Nephron (organoid): Measurements from ENCODE around the gene ZNF442.
"Not testable (repeated sequence)": the region's sequence is repeated elsewhere in the genome, so short reads cannot be mapped to it uniquely, and the experiment has no call there.

ENCODE experiments used
- H3K27ac Mint-ChIP-seq, 3 experiments: 2 replicates each; pipeline ENCODE4 v1.8.0; 2020; ENCODE audit warnings: mixed read lengths in 3 of 3, mild to moderate bottlenecking in 2 of 3, moderate library complexity in 1 of 3
- H3K27me3 Mint-ChIP-seq: 2 replicates; pipeline ENCODE4 v1.8.0; 2021; ENCODE audit warnings: low read depth, mild to moderate bottlenecking, moderate library complexity, mixed read lengths
- H3K36me3 Mint-ChIP-seq: 2 replicates; pipeline ENCODE4 v1.8.0; 2020; ENCODE audit warnings: low read depth, mixed read lengths
- H3K4me1 Mint-ChIP-seq: 2 replicates; pipeline ENCODE4 v1.8.0; 2020; ENCODE audit warnings: mixed read lengths
- H3K4me3 Mint-ChIP-seq, 3 experiments: 2 replicates each; pipeline ENCODE4 v1.8.0; 2020; ENCODE audit warnings: mild to moderate bottlenecking in 3 of 3, mixed read lengths in 3 of 3, moderate library complexity in 2 of 3
- H3K9me3 Mint-ChIP-seq: 2 replicates; pipeline ENCODE4 v1.8.0; 2020; ENCODE audit warnings: mixed read lengths
- CTCF ChIP-seq, 3 experiments: fragments of 200-600 bp; sonication (generic); IDR thresholded peaks; one replicate each; pipeline ENCODE4 v1.5.0; 2021; ENCODE audit warnings: antibody characterized with exemption in 3 of 3; ENCODE audit not compliant: unreplicated experiment in 3 of 3

Gene ZNF442

GRCh38 chr19:12365236-12366162, at the start of gene ZNF442:
Gene ZNF442, minus strand, starts transcription at chr19:12365683. Its CDS starts 2,052 bp downstream, at chr19:12363631.
- Mint-ChIP-seq H3K4me1 (peaks cover 23% of the 10 kb centered on the region), H3K27ac (peak within 1 kb of the TSS; percentile 92 to 97 (median 97)), H3K9me3 (peaks cover 23% of the 10 kb centered on the region), H3K4me3 (peak within 1 kb of the TSS; percentile 95 to 97 (median 96)), H3K36me3 (peaks cover 28% of the 10 kb centered on the region), H3K27me3 (peaks cover 3% of the 10 kb centered on the region)
- TF ChIP-seq CTCF (IDR thresholded peaks at IDR 0.05; ENCODE audit: unreplicated experiment in 3 of 3) = peak; percentile 54 to 60 (median 59)

- no peak for TF ChIP-seq CTCF (IDR thresholded peaks at IDR 0.05; ENCODE audit: unreplicated experiment in 3 of 3)
- Mint-ChIP-seq H3K27me3 (no peaks in the 10 kb centered on the region), H3K27ac (no peak overlapping the region), H3K36me3 (peaks cover 52% of the 10 kb centered on the region), H3K4me1 (no peaks in the 10 kb centered on the region), H3K9me3 (peaks cover 37% of the 10 kb centered on the region), H3K4me3 (no peak overlapping the region)
These were observed 46.4 kb upstream of the ZNF442 start for GRCh38 chr19:12411893-12412292.

- H3K27me3 Mint-ChIP-seq = peaks cover 6% of the 10 kb centered on the region
- peaks cover 4% of the 10 kb centered on the region for H3K36me3 Mint-ChIP-seq
- no peaks in the 10 kb centered on the region for H3K4me1 Mint-ChIP-seq
- peak in 2 of 3 experiments; percentile 22 to 31 for TF ChIP-seq CTCF (IDR thresholded peaks at IDR 0.05; ENCODE audit: unreplicated experiment in 3 of 3)
- peak within 1 kb of the TSS; percentile 94 to 97 (median 96) for H3K4me3 Mint-ChIP-seq
- peaks cover 32% of the 10 kb centered on the region for H3K9me3 Mint-ChIP-seq
- peak within 1 kb of the TSS; percentile 73 to 88 (median 86) for H3K27ac Mint-ChIP-seq
These were observed 35.4 kb upstream of the ZNF442 start, which contains the start of gene ZNF799 for GRCh38 chr19:12400633-12401502. Gene ZNF799, minus strand, starts transcription at chr19:12401271. Its CDS starts 201 bp downstream, at chr19:12401070.

GRCh38 chr19:12399901-12400632, 34.6 kb upstream of the ZNF442 start:
- peak overlapping the region; percentile 89 to 94 (median 93) for H3K4me3 Mint-ChIP-seq

GRCh38 chr19:12391148-12391547, 25.7 kb upstream of the ZNF442 start:
- not testable (repeated sequence) for H3K27ac Mint-ChIP-seq

More at GRCh38 chr19:12399901-12400632, 34.6 kb upstream of the ZNF442 start:
- not testable (repeated sequence) for H3K36me3 Mint-ChIP-seq, H3K4me1 Mint-ChIP-seq, H3K27me3 Mint-ChIP-seq
- peak overlapping the region; percentile 73 to 86 (median 74) for H3K27ac Mint-ChIP-seq
- H3K9me3 Mint-ChIP-seq = peaks cover 29% of the 10 kb centered on the region

GRCh38 chr19:12386365-12386764, 20.9 kb upstream of the ZNF442 start:
- H3K4me3 Mint-ChIP-seq, H3K27ac Mint-ChIP-seq, H3K4me1 Mint-ChIP-seq: not testable (repeated sequence)

More at GRCh38 chr19:12391148-12391547, 25.7 kb upstream of the ZNF442 start:
- H3K9me3 Mint-ChIP-seq = peaks cover 47% of the 10 kb centered on the region
- H3K27me3 Mint-ChIP-seq, H3K4me3 Mint-ChIP-seq, H3K4me1 Mint-ChIP-seq: not testable (repeated sequence)
- H3K36me3 Mint-ChIP-seq = peaks cover 74% of the 10 kb centered on the region

More at GRCh38 chr19:12386365-12386764, 20.9 kb upstream of the ZNF442 start:
- H3K9me3 Mint-ChIP-seq = peaks cover 35% of the 10 kb centered on the region
- H3K36me3 Mint-ChIP-seq = peaks cover 65% of the 10 kb centered on the region
- H3K27me3 Mint-ChIP-seq = not testable (repeated sequence)
